ENCODE measurements around the gene MXI1. TPM values are rescaled to one million over a fixed set of nuclear protein-coding genes. Genes with fewer than 3 reads are reported as not detected.

MXI1 gene
- total and polyA plus RNA-seq, 2 of the 4 experiments (the other 2 are of a cell fraction) = 7.2 to 11.8 TPM

GRCh38 chr10:110268442-110268841, 61.0 kb downstream of the MXI1 start:
- Histone ChIP-seq H2BK120ac (ENCODE audit: low read depth, low read length) (no peak overlapping the region), H3K9me3 (ENCODE audit: control insufficient read depth, insufficient read depth, low read length) (no peaks in the 10 kb centered on the region), H3K4me2 (ENCODE audit: low read depth, low read length) (no peak overlapping the region), H4K20me1 (ENCODE audit: insufficient read depth, low read length) (no peaks in the 10 kb centered on the region), H3K18ac (ENCODE audit: low read depth, low read length) (no peak overlapping the region), H2AK9ac (replicated peaks; ENCODE audit: low read depth, low read length, poor library complexity) (no peak overlapping the region), H4K5ac (ENCODE audit: low read depth, low read length) (no peak overlapping the region), H2AK5ac (ENCODE audit: low read depth, low read length) (no peak overlapping the region), H3K14ac (replicated peaks; ENCODE audit: low read depth, low read length) (no peak overlapping the region), H2AFZ (replicated peaks; ENCODE audit: low read length, poor library complexity) (no peak overlapping the region), H2BK15ac (ENCODE audit: low read depth, low read length) (no peak overlapping the region), H3K27me3 (ENCODE audit: control insufficient read depth, insufficient read depth, low read length) (no peaks in the 10 kb centered on the region), H3K36me3 (ENCODE audit: control insufficient read depth, insufficient read depth, low read length) (no peaks in the 10 kb centered on the region), H3K79me1 (ENCODE audit: low read depth in 1 of 2, low read length in 2 of 2) (no peaks in the 10 kb centered on the region), H3K9me1 (ENCODE audit: insufficient read depth, low read length) (no peaks in the 10 kb centered on the region), H3K27ac (ENCODE audit: insufficient read depth, low read length) (no peak overlapping the region), H3K4me1 (ENCODE audit: control insufficient read depth, insufficient read depth, low read length) (no peaks in the 10 kb centered on the region; the same call in 1 of the 2 replicates), H3K23ac (ENCODE audit: low read depth, low read length) (no peak overlapping the region), H3K4ac (ENCODE audit: low read depth, low read length) (no peak overlapping the region), H3K56ac (ENCODE audit: extremely low read depth, insufficient read depth, low read length) (no peak overlapping the region), H4K91ac (ENCODE audit: insufficient read depth, low read depth, low read length) (no peak overlapping the region), H2BK20ac (ENCODE audit: low read depth, low read length) (no peak overlapping the region), H4K8ac (ENCODE audit: low read depth in 2 of 2, low read length in 2 of 2) (no peak overlapping the region), H2BK5ac (ENCODE audit: low read depth, low read length, poor library complexity, severe bottlenecking) (no peak overlapping the region), H3K4me3 (ENCODE audit: insufficient read depth, low read depth, low read length) (no peak overlapping the region), H3K9ac (ENCODE audit: low read depth, low read length) (no peak overlapping the region)
- DNase-seq = no peak
- in situ Hi-C loops (cut with MboI; ENCODE audit: low sequenced_read_pairs) (no loop called here), dilution Hi-C loops (cut with HindIII; ENCODE audit: low sequenced_read_pairs, unreplicated experiment) (no loop called here), intact Hi-C loops (cut with micrococcal nuclease) (no loop called here)
- POLR2A ChIA-PET (ENCODE audit: unreplicated experiment) = no interaction called here
- TF ChIP-seq NFE2L2 (IDR thresholded peaks at IDR 0.05; ENCODE audit: low read depth, low read length) = no peak
- CTCF ChIA-PET = no interaction called here
- BruUV-seq (replicated peaks) = no TSS peak
- no peak for ATAC-seq (ENCODE audit: low read depth)
